HepG2 (cell line): ENCODE results near the gene RNF150. TPM values are rescaled to one million over a fixed set of nuclear protein-coding genes. Genes with fewer than 3 reads are reported as not detected.

Source experiments
- HMG20B ChIP-seq: conservative IDR thresholded peaks from 2 replicates; pipeline ENCODE4 v1.6.1; 2016; ENCODE audit warnings: missing genetic modification reagents, missing compliant biosample characterization
- HOMEZ ChIP-seq: IDR thresholded peaks from 2 replicates; pipeline ENCODE4 v1.6.1; 2016; ENCODE audit warnings: low read depth
- KAT2B ChIP-seq: fragments of 150-350 bp; IDR thresholded peaks from 2 replicates; pipeline ENCODE4 v1.6.1; 2014; ENCODE audit warnings: low read depth, low read length, borderline replicate concordance
- KLF6 ChIP-seq: IDR thresholded peaks from 2 replicates; pipeline ENCODE4 v1.8.0; 2016; ENCODE audit warnings: missing biosample characterization, missing genetic modification reagents
- KMT2B ChIP-seq: IDR thresholded peaks from 2 replicates; pipeline ENCODE4 v1.6.1; 2016; ENCODE audit warnings: missing genetic modification reagents, missing compliant biosample characterization
- PHF20 ChIP-seq: sonication (generic); formaldehyde crosslinking; IDR thresholded peaks from 2 replicates; pipeline ENCODE4 v1.5.0; 2020; ENCODE audit warnings: mild to moderate bottlenecking, missing genetic modification reagents
- PITX1 ChIP-seq: sonication (generic); formaldehyde crosslinking; IDR thresholded peaks from 2 replicates; pipeline ENCODE4 v1.5.1; 2020; ENCODE audit warnings: mild to moderate bottlenecking, missing genetic modification reagents
- SALL2 ChIP-seq: sonication (generic); formaldehyde crosslinking; IDR thresholded peaks from 2 replicates; pipeline ENCODE4 v1.8.1; 2023; ENCODE audit warnings: mild to moderate bottlenecking, missing genetic modification reagents, inconsistent platforms
- SETDB1 ChIP-seq: sonication (generic); formaldehyde crosslinking; IDR thresholded peaks from 2 replicates; pipeline ENCODE4 v1.5.1; 2020; ENCODE audit warnings: missing genetic modification reagents, mild to moderate bottlenecking, borderline replicate concordance
- SIN3B ChIP-seq: fragments of 150-350 bp; IDR thresholded peaks from 2 replicates; pipeline ENCODE4 v1.6.1; 2014; ENCODE audit warnings: low read length
- ZNF260 ChIP-seq: sonication (generic); formaldehyde crosslinking; IDR thresholded peaks from 2 replicates; pipeline ENCODE4 v1.4.0; 2020; ENCODE audit warnings: missing genetic modification reagents, low read depth, mild to moderate bottlenecking, borderline replicate concordance
- ZNF672 ChIP-seq: sonication (generic); formaldehyde crosslinking; IDR thresholded peaks from 2 replicates; pipeline ENCODE4 v1.8.1; 2022; ENCODE audit warnings: missing genetic modification reagents
- polyA plus RNA-seq, 8 experiments: library from polyadenylated mRNA; depleted of rRNA in 3 of 8; stranded (reverse) in 7 of 8; unstranded in 1 of 8; fragments of >200 nt; fragmentation: Illumina TruSeq in 4 of 8; extraction: Trizol in 4 of 8; gene quantifications; 2 replicates each; pipeline versions ENCODE4 v1.2.1 to v1.2.3, GENCODE V29; 2011 to 2016; ENCODE audit warnings: low read depth in 4 of 8, missing spikeins in 1 of 8, mixed read lengths in 1 of 8; ENCODE audit not compliant: insufficient read depth in 1 of 8
- total RNA-seq, 5 experiments: library from RNA; depleted of rRNA; stranded (reverse); fragments of >200 nt; fragmentation: Illumina TruSeq; extraction: Trizol; gene quantifications; 2 replicates each; pipeline ENCODE4 v1.2.3, GENCODE V29; 2016; ENCODE audit warnings: low read depth in 1 of 5
- TF ChIP-seq, protein P1 (sequence below): sonication (generic); formaldehyde crosslinking; IDR thresholded peaks from 2 replicates; pipeline ENCODE4 v1.5.1; 2020; ENCODE audit warnings: mild to moderate bottlenecking, missing genetic modification reagents, moderate library complexity
- TF ChIP-seq, protein P2 (sequence below), 2 experiments: sonication (generic) in 1 of 2; formaldehyde crosslinking in 1 of 2; IDR thresholded peaks; 2 replicates each; pipeline versions ENCODE4 v1.4.0 to v1.6.1; 2016 to 2020; ENCODE audit warnings: borderline replicate concordance in 1 of 2, low read depth in 1 of 2, mild to moderate bottlenecking in 1 of 2, missing genetic modification reagents in 1 of 2
- TF ChIP-seq, protein P3 (sequence below): sonication (generic); formaldehyde crosslinking; IDR thresholded peaks from 2 replicates; pipeline ENCODE4 v1.5.1; 2020; ENCODE audit warnings: mild to moderate bottlenecking, missing genetic modification reagents, moderate library complexity

RNF150 gene
- total and polyA plus RNA-seq, 2 of the 13 experiments (the other 11 are each of a cell fraction or from before 2014, with no cell fraction given), result 0.02 to 0.03 TPM

- TF ChIP-seq, protein P1, sequence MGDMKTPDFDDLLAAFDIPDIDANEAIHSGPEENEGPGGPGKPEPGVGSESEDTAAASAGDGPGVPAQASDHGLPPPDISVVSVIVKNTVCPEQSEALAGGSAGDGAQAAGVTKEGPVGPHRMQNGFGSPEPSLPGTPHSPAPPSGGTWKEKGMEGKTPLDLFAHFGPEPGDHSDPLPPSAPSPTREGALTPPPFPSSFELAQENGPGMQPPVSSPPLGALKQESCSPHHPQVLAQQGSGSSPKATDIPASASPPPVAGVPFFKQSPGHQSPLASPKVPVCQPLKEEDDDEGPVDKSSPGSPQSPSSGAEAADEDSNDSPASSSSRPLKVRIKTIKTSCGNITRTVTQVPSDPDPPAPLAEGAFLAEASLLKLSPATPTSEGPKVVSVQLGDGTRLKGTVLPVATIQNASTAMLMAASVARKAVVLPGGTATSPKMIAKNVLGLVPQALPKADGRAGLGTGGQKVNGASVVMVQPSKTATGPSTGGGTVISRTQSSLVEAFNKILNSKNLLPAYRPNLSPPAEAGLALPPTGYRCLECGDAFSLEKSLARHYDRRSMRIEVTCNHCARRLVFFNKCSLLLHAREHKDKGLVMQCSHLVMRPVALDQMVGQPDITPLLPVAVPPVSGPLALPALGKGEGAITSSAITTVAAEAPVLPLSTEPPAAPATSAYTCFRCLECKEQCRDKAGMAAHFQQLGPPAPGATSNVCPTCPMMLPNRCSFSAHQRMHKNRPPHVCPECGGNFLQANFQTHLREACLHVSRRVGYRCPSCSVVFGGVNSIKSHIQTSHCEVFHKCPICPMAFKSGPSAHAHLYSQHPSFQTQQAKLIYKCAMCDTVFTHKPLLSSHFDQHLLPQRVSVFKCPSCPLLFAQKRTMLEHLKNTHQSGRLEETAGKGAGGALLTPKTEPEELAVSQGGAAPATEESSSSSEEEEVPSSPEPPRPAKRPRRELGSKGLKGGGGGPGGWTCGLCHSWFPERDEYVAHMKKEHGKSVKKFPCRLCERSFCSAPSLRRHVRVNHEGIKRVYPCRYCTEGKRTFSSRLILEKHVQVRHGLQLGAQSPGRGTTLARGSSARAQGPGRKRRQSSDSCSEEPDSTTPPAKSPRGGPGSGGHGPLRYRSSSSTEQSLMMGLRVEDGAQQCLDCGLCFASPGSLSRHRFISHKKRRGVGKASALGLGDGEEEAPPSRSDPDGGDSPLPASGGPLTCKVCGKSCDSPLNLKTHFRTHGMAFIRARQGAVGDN, result peak; percentile 57
- TF ChIP-seq PITX1 (0 out of 2 replicates have a peak, but pooled peaks have one; percentile 13), KLF6 (no peak), ZNF672 (no peak), SIN3B (no peak), HOMEZ (CRISPR knock-in tag) (no peak), SALL2 (0 out of 2 replicates have a peak, but pooled peaks have one; percentile 18), KAT2B (no peak), HMG20B (0 out of 2 replicates have a peak, but pooled peaks have one; percentile 18), PHF20 (CRISPR knock-in tag) (no peak), KMT2B (no peak), ZNF260 (CRISPR knock-in tag) (no peak), SETDB1 (CRISPR knock-in tag) (no peak)
- TF ChIP-seq, protein P2, sequence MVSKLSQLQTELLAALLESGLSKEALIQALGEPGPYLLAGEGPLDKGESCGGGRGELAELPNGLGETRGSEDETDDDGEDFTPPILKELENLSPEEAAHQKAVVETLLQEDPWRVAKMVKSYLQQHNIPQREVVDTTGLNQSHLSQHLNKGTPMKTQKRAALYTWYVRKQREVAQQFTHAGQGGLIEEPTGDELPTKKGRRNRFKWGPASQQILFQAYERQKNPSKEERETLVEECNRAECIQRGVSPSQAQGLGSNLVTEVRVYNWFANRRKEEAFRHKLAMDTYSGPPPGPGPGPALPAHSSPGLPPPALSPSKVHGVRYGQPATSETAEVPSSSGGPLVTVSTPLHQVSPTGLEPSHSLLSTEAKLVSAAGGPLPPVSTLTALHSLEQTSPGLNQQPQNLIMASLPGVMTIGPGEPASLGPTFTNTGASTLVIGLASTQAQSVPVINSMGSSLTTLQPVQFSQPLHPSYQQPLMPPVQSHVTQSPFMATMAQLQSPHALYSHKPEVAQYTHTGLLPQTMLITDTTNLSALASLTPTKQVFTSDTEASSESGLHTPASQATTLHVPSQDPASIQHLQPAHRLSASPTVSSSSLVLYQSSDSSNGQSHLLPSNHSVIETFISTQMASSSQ (IDR thresholded peaks at IDR 0.05; ENCODE audit: low read depth), result no peak
- TF ChIP-seq, protein P2 (CRISPR knock-in tag; IDR thresholded peaks at IDR 0.05; ENCODE audit: borderline replicate concordance), result 0 out of 2 replicates have a peak, but pooled peaks have one; percentile 25
- TF ChIP-seq, protein P3, sequence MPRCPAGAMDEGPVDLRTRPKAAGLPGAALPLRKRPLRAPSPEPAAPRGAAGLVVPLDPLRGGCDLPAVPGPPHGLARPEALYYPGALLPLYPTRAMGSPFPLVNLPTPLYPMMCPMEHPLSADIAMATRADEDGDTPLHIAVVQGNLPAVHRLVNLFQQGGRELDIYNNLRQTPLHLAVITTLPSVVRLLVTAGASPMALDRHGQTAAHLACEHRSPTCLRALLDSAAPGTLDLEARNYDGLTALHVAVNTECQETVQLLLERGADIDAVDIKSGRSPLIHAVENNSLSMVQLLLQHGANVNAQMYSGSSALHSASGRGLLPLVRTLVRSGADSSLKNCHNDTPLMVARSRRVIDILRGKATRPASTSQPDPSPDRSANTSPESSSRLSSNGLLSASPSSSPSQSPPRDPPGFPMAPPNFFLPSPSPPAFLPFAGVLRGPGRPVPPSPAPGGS (CRISPR knock-in tag), result no peak
Measured at GRCh38 chr4:141133146-141133998, at the start of gene RNF150 (continued).
